Skin of body (tissue), 2 donors: Measurements from ENCODE around the gene ANAPC16. TPM values are rescaled to one million over a fixed set of nuclear protein-coding genes. Genes with fewer than 3 reads are reported as not detected.
"Not testable (repeated sequence)": the region's sequence is repeated elsewhere in the genome, so short reads cannot be mapped to it uniquely, and the experiment has no call there.

Experiments
- DNase-seq: peaks from one replicate; lab custom pipeline; 2025; lab: John Stamatoyannopoulos, UW
- total RNA-seq: library from RNA; depleted of rRNA; stranded (reverse); fragments of >200 nt; gene quantifications from one replicate; pipeline ENCODE4 v1.2.3, GENCODE V29; 2014

The ANAPC16 gene
- total RNA-seq = 54.7 TPM

GRCh38 chr10:72215611-72216549 lies at the start of gene ANAPC16, which contains the start of gene ASCC1:
Gene ANAPC16 (plus strand): TSS chr10:72216012. CDS start chr10:72223915, 7,903 bp downstream.
Gene ASCC1 (minus strand): TSS chr10:72216276. CDS start chr10:72213298, 2,978 bp downstream.
- peak; percentile 93 for DNase-seq

DNA sequence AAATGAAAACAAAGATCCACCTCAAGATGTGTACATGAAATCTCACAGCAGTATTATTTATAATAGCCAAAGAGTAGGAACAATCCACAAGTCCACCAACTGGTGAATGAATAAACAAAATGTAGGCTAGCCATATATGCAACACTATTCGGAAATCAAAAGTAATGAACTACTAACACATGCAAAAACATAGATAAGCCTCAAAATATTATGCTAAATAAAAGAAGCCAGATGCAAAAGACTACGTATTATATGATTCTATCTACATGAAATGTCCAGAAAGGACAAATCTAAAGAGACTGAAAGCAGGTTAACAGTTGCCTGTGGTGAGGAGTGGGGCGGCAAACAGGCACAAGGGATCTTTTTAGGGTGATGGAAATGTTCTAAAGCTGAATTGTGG lies 48.7 kb upstream of the ANAPC16 start:
- DNase-seq = no peak

- DNase-seq = no peak
These were observed 45.5 kb upstream of the ANAPC16 start for GRCh38 chr10:72170263-72170662.

- no peak for DNase-seq
These were observed 45.1 kb upstream of the ANAPC16 start for GRCh38 chr10:72170733-72171132.

DNA sequence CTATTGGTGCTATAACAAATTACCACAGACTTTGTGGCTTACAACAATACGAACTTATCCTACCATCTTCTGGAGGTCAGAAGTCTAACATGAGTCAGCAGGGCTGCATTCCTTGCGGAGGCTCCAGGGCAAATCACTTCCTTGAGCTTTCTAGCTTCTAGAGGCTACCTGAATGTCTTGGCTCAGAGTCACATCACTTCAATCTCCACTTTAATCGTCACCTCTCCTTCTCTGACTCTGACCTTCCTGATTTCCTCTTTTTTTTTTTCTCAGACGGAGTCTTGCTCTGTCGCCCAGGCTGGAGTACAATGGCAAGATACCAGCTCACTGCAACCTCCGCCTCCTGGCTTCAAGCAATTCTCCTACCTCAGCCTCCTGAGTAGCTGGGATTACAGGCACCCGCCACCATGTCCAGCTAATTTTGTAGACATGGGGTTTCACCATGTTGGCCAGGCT lies 44.6 kb upstream of the ANAPC16 start:
- DNase-seq = no peak

- DNase-seq = no peak
These were observed 42.6 kb upstream of the ANAPC16 start for GRCh38 chr10:72173262-72173618.

DNA sequence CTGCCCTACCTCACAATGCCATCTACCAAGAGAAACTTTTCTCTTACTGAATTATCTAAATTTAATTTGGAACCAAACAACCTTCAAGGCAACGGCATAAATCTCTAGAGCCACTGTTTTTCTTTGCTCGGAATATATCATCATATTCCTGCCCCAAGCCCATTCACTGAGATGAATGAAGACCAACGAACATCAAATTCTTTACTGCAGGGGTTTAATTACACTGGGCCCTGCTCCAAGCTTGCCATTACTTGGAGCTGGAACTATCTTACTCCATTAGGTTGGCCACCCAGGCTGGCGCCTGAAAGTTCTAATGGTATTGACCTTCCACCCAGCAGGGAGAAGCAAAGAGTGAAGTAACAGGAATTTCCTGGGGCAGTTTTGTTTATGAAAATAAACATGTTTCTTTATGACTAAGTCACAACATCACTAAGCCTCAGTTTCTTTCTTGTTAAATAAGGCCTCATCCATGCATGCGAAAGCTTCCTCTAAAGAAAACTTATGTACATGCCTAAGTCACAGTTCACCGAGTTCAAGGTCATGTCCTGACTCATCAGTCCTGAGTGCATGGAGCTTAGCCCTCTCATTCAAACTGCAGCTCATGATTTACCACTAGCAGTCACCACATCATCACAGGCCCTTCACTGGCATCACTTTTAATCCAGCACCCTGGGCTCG lies 42.1 kb upstream of the ANAPC16 start:
- no peak for DNase-seq

DNA sequence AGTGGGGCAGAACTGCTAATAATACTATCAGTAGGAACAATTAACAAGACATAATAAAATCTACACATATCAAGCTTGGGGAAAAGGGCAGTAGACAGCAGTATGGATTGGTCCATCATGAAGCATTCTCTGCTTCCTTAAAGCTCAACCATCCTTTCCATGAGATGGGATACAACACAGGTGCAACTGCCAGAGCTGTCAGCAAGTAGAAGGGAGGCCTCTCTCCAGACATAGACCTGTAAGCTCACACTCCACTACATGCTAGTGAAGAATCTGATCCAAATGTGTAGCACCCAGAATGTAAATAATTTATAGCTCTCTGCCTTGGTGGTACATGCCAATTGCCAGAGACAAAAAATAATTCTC lies 41.5 kb upstream of the ANAPC16 start:
- no peak for DNase-seq

GRCh38 chr10:72175149-72175548 lies 40.7 kb upstream of the ANAPC16 start:
- no peak for DNase-seq

DNA sequence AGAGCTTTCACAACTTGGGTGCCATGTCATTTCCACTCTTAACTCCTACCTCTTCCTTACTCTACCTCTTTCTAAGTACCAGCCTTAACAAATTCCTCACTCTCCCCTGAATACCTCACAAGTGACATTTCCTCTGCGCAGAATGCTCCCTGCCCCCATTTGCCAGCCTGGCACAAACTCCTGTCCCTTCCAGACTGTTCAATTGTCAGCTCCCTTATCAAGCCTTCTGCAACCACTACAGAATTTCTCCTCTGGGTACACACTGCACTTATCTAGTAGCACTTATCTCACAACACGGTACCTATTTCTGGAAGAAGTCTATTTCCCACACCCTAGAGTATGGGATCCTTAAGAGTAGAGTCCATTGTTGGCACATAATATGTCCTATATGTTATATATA lies 39.1 kb upstream of the ANAPC16 start:
- no peak for DNase-seq

DNA sequence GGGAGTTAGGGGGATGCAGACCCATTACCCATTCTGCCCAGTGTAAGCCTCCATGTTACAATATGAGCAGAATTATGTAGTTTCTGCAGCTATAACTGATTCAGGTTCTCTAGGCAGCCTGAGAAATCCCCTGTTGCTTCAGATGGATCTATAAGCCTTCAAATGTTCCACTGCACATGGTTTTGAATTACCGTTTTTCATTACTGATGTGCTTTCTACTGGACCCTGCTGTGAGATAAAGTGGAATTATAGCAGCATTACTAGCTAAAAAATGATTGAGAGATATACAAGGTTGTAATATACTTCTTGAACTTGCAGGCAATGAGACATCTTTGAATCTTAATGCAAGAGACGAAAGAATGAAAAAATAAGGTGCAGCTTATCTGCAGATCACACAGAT lies 38.4 kb upstream of the ANAPC16 start:
- no peak for DNase-seq

- no peak for DNase-seq
These were observed 31.7 kb upstream of the ANAPC16 start for GRCh38 chr10:72184156-72184555.

DNA sequence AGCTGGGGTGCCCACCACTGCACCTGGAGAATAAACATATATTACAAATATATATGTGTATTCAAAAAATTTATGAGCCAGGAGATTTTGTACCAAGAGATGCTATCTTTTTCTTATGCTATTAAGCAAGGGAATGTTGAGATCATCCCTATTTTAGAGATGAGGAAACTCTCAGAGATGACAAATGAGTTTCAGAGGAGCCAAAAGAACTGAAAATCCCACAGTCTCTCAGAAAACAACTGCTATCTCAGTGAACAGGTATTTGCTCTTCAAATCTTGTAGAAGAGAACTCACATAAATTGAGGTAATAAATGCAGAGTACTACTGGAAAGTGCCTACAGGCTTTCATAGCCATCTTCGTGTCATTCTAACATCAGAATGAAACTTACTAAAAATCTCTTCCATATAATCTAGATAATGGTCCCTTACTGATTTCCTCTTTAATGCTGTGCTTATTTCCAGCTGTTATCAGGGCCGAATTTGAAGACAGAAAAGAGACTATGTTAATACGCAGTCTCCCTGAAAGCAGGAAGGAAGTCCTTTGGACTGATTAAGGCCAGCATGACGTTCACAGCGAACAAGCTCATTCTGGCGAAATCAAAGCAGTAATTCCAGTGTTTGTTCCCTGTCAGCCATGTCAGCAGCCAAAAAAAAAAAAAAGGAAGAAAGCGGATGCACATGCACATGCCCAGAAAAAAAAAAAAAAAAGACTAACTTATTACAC lies 29.4 kb upstream of the ANAPC16 start:
- DNase-seq = peak; percentile 82

GRCh38 chr10:72186982-72187330 lies 28.9 kb upstream of the ANAPC16 start:
- no peak for DNase-seq

DNA sequence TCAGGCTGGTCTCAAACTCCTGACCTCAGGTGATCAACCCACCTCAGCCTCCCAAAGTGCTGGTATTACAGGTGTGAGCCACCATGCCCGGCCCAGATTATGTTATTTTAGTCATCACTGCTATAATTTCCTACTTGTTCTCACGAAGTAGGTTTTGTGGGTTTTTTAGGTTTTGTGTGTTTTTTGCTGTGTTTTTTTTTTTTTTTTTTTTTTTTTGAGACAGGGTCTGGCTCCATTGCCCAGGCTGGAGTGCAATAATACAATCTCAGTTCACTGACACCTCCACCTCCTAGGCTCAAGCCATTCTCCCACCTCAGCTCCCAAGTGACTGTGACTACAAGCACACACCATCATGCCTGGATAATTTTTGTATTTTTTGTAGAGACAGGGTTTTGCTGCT lies 20.9 kb upstream of the ANAPC16 start:
- DNase-seq = no peak

- DNase-seq = no peak
These were observed 14.9 kb upstream of the ANAPC16 start for GRCh38 chr10:72200883-72201282.

DNA sequence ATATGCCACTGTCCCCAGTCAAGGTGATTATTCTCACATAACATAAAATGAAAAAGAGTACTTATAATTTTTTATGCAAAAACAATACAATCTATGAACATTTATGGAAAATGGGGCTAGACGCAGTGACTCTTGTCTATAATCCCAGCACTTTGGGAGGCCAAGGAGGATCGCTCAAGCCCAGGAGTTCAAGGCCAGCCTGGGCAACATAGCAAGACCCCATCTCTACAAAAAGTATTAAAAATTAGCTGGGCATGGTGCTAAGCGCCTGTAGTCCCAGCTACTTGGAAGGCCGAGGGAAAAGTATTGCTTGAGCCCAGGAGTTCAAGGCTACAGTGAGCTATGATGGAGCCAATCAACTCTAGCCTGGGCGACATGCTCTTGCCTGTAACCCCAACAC lies 14.5 kb upstream of the ANAPC16 start:
- DNase-seq = no peak

DNA sequence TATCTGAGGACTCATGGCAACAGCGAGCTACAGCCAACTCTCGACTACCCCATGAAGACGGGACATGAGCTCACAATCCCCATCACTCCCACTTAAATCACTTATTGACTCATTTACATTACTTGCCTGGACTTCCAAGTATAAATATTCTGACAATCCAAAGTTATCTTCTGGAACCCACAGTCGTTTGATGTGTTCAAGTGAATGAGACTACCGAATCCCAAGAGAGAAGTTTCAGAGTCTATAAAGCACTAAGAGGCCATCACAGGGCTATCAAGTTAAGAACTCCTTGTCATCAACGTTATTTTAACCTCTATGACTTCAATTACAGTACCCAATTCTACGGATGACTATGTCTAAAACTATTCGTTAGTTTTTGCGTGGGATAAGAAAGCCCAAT lies 11.5 kb upstream of the ANAPC16 start:
- DNase-seq = no peak

DNA sequence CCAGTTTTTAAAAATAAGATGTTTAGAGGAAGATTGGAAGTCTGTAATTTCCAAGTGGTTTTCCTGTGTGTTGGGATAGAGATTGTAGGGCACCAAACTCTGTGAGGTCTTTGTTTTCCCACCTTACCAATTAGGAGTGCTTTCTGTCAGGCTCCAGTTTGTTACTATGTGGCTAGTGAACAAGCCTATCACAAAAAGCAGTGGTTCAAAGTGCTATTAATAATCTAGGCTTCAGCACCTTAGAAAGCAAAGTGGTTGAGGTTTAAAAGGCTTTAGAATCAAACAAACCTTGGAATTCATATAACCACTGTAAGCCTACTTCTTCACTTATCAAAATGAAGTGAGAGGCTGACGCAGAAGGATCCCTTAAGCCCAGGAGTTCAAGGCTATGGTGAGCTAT lies 11.1 kb upstream of the ANAPC16 start:
- DNase-seq = no peak

GRCh38 chr10:72206511-72207229 lies 9.1 kb upstream of the ANAPC16 start:
- DNase-seq = no peak

GRCh38 chr10:72208526-72208925 lies 7.3 kb upstream of the ANAPC16 start:
- not testable (repeated sequence) for DNase-seq
